Activated CD4-positive, alpha-beta T cell treated with anti-CD3 and anti-CD28 coated beads for 4 hours (primary cell): ENCODE data around the gene ACADS.

Source experiments
- DNase-seq, 2 donors: peaks; one replicate each; pipeline ENCODE4 v3.0.0-alpha.2; 2020

Gene ACADS

GRCh38 chr12:120733574-120733973 is 7.9 kb downstream of the ACADS start:
- DNase-seq = no peak

DNA sequence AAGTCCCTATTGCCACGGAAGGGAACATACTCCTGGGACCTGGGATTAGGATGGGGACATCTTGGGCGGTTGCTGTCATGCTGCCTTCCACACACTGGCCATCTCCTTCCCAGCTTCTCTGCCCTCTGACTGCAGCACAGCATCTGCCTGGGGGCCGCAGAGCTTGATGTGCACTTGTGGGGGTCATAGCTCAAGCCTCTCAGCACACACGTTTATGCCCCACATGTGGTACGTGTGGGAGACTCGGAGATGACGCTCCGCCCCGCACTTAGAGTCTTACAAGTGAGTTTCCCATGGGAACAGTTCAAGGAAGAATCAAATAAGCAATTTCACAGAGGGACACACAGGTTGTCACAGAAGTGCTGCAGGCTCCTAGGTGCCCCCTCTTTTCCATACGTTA is 8.6 kb downstream of the ACADS start:
- DNase-seq = no peak

DNA sequence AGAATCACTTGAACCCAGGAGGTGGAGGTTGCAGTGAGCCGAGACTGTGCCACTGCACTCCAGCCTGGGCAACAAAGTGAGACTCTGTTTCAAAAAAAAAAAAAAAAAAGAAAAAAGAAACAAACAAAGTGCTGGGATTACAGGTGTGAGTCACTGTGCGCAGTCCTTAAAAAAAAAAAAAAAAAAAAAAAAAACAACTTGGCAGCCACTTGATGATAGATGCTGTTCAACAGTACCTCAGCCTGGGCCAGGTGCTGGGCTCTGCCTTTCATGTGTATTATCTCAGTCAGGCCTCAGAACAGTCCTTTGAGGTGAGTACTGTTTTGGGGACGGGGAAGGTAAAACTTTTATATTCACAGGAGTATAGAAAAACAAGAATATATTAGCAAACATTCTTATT is 9.6 kb downstream of the ACADS start:
- no peak for DNase-seq

- DNase-seq = no peak
These were observed 11.0 kb downstream of the ACADS start for GRCh38 chr12:120736404-120737331.

- no peak for DNase-seq
These were observed 12.1 kb downstream of the ACADS start for GRCh38 chr12:120737557-120738251.

DNA sequence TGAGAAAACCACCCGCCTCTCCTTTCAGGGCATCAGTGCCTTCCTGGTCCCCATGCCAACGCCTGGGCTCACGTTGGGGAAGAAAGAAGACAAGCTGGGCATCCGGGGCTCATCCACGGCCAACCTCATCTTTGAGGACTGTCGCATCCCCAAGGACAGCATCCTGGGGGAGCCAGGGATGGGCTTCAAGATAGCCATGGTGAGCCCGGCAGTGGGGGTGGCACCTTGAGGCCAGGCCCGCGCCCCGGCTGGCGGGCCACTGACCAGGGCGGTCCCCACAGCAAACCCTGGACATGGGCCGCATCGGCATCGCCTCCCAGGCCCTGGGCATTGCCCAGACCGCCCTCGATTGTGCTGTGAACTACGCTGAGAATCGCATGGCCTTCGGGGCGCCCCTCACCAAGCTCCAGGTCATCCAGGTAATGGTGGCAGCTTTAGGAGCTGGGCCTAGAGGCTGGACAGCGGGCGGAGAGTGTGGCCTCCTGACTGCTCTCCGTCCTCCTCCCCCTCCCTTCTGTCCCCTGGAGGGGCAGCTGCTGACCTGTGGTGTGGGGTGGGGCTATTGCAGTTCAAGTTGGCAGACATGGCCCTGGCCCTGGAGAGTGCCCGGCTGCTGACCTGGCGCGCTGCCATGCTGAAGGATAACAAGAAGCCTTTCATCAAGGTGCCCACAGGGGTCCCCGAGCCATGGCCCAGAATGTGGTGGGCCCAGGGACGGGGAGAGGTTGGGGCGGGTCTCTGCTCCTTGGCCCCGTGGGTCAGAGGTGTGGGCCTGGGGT is 12.8 kb downstream of the ACADS start:
- no peak for DNase-seq

DNA sequence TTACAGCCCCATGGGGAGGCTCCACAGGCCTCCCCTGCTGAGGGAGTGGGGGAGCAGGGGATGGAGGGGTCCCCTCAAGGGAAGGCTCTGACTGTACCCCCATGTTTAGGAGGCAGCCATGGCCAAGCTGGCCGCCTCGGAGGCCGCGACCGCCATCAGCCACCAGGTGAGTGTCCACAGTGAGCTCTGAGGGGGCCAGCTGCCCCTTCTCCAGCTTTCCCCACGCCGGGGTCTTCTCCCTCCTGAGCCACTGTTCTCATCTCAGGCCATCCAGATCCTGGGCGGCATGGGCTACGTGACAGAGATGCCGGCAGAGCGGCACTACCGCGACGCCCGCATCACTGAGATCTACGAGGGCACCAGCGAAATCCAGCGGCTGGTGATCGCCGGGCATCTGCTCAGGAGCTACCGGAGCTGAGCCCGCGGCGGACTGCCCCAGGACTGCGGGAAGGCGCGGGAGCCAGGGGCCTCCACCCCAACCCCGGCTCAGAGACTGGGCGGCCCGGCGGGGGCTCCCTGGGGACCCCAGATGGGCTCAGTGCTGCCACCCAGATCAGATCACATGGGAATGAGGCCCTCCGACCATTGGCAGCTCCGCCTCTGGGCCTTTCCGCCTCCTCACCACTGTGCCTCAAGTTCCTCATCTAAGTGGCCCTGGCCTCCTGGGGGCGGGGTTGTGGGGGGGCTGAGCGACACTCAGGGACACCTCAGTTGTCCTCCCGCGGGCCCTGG is 13.6 kb downstream of the ACADS start:
- no peak for DNase-seq

- DNase-seq = no peak
These were observed 14.4 kb downstream of the ACADS start for GRCh38 chr12:120739821-120740613.

GRCh38 chr12:120740871-120741270 is 15.2 kb downstream of the ACADS start:
- no peak for DNase-seq

GRCh38 chr12:120741476-120742421 is 16.1 kb downstream of the ACADS start:
- DNase-seq = no peak

DNA sequence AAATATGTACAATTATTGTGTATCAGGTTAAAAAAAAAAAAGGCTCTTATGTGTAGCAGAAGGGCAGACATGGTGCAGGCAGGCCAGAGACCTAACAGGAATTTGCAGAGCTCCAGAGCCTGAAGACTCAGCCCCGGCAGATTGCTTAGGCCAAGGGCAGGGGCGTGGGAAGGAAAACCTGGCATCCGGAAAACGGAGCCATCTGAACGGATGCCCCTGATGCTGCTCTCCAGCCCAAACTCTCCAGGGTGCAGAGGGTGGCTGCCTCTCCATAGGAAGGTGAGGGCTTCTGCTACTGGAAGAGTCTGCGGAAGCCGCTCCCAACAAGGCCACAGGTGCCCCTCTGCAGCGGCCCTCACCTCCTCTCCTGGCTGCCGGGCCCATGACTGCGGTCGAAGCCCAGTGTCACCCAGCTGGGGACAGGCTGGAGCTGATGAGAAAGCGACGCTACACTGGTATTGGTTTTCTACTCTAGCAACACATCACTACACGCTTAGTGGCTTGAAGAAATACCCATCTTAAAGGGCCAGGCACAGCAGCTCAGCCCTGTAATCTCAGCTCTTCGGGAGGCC is 19.4 kb downstream of the ACADS start:
- DNase-seq = no peak

GRCh38 chr12:120748242-120748641 is 22.6 kb downstream of the ACADS start:
- DNase-seq = no peak

- no peak for DNase-seq
These were observed 23.6 kb downstream of the ACADS start for GRCh38 chr12:120749256-120749655.

DNA sequence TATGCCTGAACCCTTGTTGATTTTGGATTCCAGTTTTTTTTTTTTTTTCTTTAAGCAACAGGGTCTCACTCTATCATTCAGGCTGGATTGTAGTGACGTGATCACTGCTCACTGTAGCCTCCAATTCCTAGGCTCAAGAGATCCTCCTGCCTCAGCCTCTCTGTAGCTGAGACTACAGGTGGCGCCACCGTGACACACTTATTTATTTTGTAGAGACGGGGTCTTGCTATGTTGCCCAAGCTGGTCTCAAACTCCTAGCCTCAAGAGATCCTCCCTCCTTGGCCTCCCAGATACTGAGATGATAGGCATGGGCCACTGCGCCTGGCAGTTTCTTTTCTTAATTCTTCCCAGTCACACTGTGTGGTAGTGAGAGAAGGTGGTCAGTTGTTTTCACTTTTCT is 25.2 kb downstream of the ACADS start:
- no peak for DNase-seq

GRCh38 chr12:120751389-120751788 is 25.8 kb downstream of the ACADS start:
- DNase-seq = no peak

GRCh38 chr12:120754792-120755191 is 29.2 kb downstream of the ACADS start:
- no peak for DNase-seq

DNA sequence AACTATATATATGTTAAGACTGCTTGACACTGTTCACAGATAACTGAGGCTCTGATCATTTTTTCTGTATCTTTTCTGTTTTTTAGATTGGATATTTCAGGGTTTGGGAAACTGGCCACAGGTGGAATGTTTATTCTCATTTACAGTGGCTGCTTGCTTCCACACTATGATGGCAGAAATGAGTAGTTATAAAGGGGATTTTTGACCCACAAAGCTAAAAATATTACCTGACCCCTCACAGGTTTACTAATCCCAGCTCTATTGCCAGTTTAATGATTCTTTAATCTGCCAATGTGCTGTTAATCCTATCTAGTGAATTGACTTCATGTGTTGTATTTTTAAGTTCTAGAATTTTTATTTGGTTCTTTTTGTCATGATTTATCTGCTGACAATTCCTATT is 29.6 kb downstream of the ACADS start:
- DNase-seq = no peak

- DNase-seq = no peak
These were observed 31.7 kb downstream of the ACADS start for GRCh38 chr12:120757226-120757742.

GRCh38 chr12:120757949-120758348 is 32.3 kb downstream of the ACADS start:
- DNase-seq = no peak
